ENCODE measurements around the gene TMEM181. TPM values are rescaled to one million over a fixed set of nuclear protein-coding genes. Genes with fewer than 3 reads are reported as not detected.

TMEM181 gene
- total RNA-seq, 1 donor from 2014 or later: 27.3 TPM

GRCh38 chr6:158536891-158537798 lies 22.7 kb upstream of the TMEM181 start:
- peaks cover 27% of the 10 kb centered on the region for H3K27me3 Mint-ChIP-seq (ENCODE audit: insufficient read depth, low read depth)
- Histone ChIP-seq H2AFZ (replicated peaks) (peak overlapping the region; percentile 94), H3K27me3 (peaks cover 27% of the 10 kb centered on the region), H3K4me3 (peak overlapping the region; percentile 95), H3F3A (ENCODE audit: low read depth) (peaks cover 23% of the 10 kb centered on the region), H3K36me3 (no peaks in the 10 kb centered on the region), H3K4me2 (peak overlapping the region; percentile 99), H3K4me1 (no peaks in the 10 kb centered on the region), H4K20me1 (ENCODE audit: low read depth) (no peaks in the 10 kb centered on the region), H3K9me3 (ENCODE audit: low read depth) (no peaks in the 10 kb centered on the region), H3K9ac (no peak overlapping the region), H3K79me2 (ENCODE audit: low read depth) (no peaks in the 10 kb centered on the region), H3K27ac (no peak overlapping the region)
- H3K36me3 Mint-ChIP-seq: no peaks in the 10 kb centered on the region
- peak; percentile 86 for DNase-seq (ENCODE audit: low spot score)
- TF ChIP-seq EZH2phosphoT487 (IDR thresholded peaks at IDR 0.05) (no peak), EZH2 (IDR thresholded peaks at IDR 0.05) (no peak), CTCF (IDR thresholded peaks at IDR 0.05) (no peak)
- H3K27ac Mint-ChIP-seq: no peak overlapping the region
- peaks cover 4% of the 10 kb centered on the region for H3K4me1 Mint-ChIP-seq
- peak overlapping the region; percentile 81 for H3K4me3 Mint-ChIP-seq
- peaks cover 2% of the 10 kb centered on the region for H3K9me3 Mint-ChIP-seq

- Histone ChIP-seq H3K4me3 (no peak overlapping the region), H4K20me1 (ENCODE audit: low read depth) (no peaks in the 10 kb centered on the region), H3K27me3 (peaks cover 27% of the 10 kb centered on the region), H3K4me1 (no peaks in the 10 kb centered on the region), H3K9me3 (ENCODE audit: low read depth) (no peaks in the 10 kb centered on the region), H3K79me2 (ENCODE audit: low read depth) (no peaks in the 10 kb centered on the region), H3K9ac (no peak overlapping the region), H3K27ac (no peak overlapping the region), H2AFZ (replicated peaks) (no peak overlapping the region), H3K4me2 (no peak overlapping the region), H3F3A (ENCODE audit: low read depth) (peaks cover 23% of the 10 kb centered on the region), H3K36me3 (no peaks in the 10 kb centered on the region)
- Mint-ChIP-seq H3K4me1 (peaks cover 4% of the 10 kb centered on the region), H3K27me3 (ENCODE audit: insufficient read depth, low read depth) (peaks cover 24% of the 10 kb centered on the region), H3K4me3 (peak overlapping the region; percentile 81), H3K27ac (no peak overlapping the region), H3K36me3 (no peaks in the 10 kb centered on the region), H3K9me3 (peaks cover 2% of the 10 kb centered on the region)
- no peak for DNase-seq (ENCODE audit: low spot score)
- TF ChIP-seq EZH2 (IDR thresholded peaks at IDR 0.05) (no peak), CTCF (IDR thresholded peaks at IDR 0.05) (no peak), EZH2phosphoT487 (IDR thresholded peaks at IDR 0.05) (no peak)
Measured at GRCh38 chr6:158538741-158539140, 21.1 kb upstream of the TMEM181 start.

- H3K9me3 Mint-ChIP-seq: peaks cover 2% of the 10 kb centered on the region
Measured at GRCh38 chr6:158539413-158539812, 20.5 kb upstream of the TMEM181 start.

More at GRCh38 chr6:158539413-158539812, 20.5 kb upstream of the TMEM181 start:
- Mint-ChIP-seq H3K36me3 (no peaks in the 10 kb centered on the region), H3K27me3 (ENCODE audit: insufficient read depth, low read depth) (peaks cover 26% of the 10 kb centered on the region), H3K4me3 (no peak overlapping the region), H3K27ac (no peak overlapping the region), H3K4me1 (peaks cover 4% of the 10 kb centered on the region)
- no peaks in the 10 kb centered on the region for H3K36me3 ChIP-seq
- H3K4me1 ChIP-seq: peaks cover under 1% of the 10 kb centered on the region
- H3K79me2 ChIP-seq (ENCODE audit: low read depth): no peaks in the 10 kb centered on the region
- H3K9ac ChIP-seq: no peak overlapping the region
- H3K27me3 ChIP-seq: peaks cover 27% of the 10 kb centered on the region
- H2AFZ ChIP-seq (replicated peaks): no peak overlapping the region
- no peak overlapping the region for H3K4me2 ChIP-seq
- no peak for TF ChIP-seq EZH2phosphoT487 (IDR thresholded peaks at IDR 0.05)
- no peak for TF ChIP-seq CTCF (IDR thresholded peaks at IDR 0.05)
- no peak for TF ChIP-seq EZH2 (IDR thresholded peaks at IDR 0.05)
- H3K4me3 ChIP-seq: no peak overlapping the region
- H3K27ac ChIP-seq: no peak overlapping the region
- DNase-seq (ENCODE audit: low spot score): no peak
- H4K20me1 ChIP-seq (ENCODE audit: low read depth): peaks cover 1% of the 10 kb centered on the region
- H3F3A ChIP-seq (ENCODE audit: low read depth): peaks cover 23% of the 10 kb centered on the region
- H3K9me3 ChIP-seq (ENCODE audit: low read depth): no peaks in the 10 kb centered on the region
